ENCODE data around the gene BMI1.
"Not testable (repeated sequence)": the region's sequence is repeated elsewhere in the genome, so short reads cannot be mapped to it uniquely, and the experiment has no call there.

The BMI1 gene

GRCh38 chr10:22340329-22341189, 19.7 kb downstream of the BMI1 start:
- DNase-seq: no peak

DNA sequence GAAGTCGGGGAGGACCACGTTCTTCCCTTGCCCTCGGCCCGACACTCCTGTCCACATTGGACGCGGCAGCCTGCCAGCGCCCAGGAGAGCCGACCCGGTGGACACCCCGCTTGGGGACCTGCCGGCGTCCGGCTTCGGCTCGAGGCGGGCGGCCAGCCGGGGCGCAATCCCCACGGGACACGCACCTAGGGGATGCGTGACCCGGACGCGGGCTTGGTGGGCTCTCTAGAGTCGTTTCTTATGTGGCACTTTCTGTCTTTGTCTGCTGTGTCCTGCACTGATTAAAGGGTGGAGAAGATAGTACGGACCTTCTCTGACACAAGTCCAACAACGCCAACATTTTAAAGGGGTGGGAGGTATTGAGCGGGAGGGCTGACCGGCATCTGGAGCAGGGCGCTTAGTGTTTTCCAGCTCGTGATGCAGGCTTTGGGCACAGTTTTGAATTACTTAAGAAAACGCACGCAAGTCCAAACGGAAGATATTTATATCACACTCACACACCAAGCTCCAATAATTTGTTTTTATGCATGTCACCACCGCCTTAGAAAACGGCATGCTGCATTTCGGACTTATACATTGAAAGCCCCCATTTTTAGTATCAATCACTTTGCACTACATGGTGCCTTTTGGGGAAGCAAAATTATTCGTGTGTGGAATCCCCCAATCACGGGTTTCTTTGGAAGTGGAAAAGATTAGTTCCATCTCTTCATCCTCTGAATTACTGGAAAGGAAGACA, 20.5 kb downstream of the BMI1 start:
- no peak for DNase-seq

DNA sequence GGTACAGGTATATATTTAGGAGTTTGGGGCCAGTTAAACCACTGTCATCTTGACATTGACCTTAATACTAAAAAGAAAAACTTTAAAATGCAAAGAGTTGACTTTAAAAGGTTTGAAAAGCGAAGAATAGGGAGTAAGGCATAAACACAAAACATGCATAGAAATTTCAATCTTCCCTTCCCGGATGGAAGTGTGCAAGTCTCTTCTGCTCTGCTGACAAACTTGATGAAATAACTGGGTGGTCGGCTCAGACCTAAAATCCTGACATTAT, 21.0 kb downstream of the BMI1 start:
- DNase-seq: no peak

DNA sequence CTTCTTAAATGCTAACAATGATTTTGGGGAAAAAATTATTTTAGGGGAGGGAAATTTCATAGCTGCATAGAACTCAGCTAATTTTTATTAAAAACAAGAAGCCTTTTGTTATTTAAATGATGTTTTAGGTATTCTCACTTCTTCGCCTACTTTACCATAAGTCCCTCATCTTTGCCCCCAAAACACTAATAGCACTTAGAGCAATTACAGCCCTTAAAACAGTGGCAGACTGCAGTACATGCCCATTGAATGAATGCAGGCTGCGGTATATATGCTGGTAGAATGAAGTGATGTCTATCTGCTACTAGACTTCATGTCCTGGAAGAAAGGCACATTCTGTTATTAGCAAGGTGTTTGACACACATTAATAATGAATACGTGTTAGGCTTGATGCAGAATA, 21.5 kb downstream of the BMI1 start:
- DNase-seq: no peak

DNA sequence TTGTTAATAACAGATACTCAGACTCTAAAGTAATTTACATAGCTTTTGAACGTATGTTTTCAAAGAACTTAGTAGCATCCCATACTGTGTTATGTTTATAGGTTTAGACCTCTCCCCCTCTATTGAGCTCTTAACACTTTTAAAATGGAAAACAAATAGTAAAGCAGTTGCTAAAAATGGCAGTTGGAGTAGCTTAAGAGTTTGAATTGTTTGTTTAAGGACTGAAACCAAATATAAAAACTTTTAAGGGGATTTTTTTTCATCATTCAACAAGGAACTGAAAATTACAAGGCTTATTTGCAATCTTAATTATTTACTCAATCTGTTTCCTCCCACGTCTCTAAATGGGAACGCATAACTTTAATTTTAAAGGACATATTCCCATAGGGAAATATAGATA, 22.8 kb downstream of the BMI1 start:
- DNase-seq: no peak

DNA sequence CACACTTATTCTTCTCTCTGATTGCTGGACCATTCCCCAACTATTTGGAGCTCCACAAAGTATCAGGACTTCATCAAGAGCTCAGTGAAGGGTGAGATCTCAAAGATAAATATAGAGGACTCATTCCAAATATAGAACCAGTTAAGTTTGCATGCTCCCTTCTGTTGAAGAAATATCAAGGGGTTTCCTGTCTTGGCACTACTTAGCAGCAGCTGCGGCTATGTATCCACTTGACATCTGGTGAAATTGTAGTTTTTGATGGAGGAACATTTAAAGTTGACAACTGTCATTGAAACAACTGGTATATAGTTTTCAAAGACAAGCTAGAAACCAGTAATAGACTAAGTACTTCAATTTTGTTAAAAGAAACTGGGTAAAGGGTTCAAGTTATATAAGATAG, 23.4 kb downstream of the BMI1 start:
- no peak for DNase-seq

DNA sequence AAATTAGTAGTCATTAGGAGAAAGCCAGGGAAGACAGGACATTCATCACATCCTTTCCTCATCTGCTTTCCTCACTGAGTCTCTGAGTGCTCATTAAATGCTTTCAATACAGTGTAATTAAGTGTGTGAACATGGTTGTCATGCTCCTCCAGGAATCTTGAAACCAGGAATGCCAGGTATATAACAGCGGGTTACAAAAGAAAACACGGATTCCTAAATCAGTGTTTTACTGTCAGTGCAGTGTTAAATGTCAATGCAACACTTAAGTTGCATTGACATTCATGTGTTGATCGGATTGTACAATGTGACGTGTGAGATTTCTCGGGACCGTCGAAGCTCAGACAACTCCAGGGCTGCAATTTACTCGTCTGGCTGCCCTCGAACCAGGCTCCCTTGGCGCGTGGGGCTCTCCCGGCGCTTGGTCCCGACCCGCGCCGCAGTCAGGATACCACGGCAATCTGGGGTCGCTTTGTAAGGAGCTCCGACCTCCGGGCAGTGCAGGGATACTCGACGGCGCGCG, 23.9 kb downstream of the BMI1 start:
- DNase-seq: no peak

DNA sequence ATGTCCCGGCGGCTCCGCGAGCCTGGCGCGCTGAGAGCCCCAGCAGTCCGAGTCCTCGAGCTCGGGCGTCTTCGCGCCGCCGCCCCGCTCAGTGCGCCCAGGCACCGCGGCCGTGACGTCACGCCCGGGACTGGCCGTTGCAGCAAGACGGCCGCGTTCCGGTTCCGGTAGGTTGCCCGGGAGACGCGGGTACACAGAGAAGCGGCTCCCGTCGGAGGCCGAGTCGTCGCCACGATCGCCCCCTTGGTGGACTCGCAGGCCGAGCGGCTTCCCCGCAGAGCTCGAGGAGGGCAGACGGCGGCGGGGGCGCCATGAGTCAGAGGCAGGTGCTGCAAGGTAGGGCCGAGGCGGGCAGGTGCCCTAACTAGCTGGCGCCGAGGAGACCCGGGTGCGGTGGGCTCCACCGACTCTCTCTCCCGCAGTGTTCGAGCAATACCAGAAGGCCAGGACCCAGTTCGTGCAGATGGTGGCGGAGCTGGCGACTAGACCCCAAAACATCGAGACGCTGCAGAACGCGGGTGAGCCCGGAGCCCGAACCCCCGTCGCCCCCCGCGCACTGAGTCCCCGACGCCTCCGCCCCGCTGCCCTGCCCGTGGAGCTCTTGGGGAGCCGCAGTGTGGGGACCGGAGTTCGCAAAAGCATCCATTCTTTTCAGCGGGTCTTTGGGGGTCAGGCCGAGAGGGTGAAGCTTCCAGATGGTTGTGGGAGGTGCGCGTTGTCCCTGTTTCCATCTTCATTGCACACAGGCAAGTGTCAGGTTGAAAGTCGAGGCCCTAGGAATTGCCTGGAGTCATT, 24.6 kb downstream of the BMI1 start, which contains the start of gene SPAG6:
TSS of gene SPAG6 (plus strand) at position 196 of the 795 bp plus-strand sequence. CDS start at position 312, 116 bp downstream.
- peak in 1 of 2 experiments; percentile 21 for DNase-seq

- no peak for DNase-seq
These were observed 25.3 kb downstream of the BMI1 start for GRCh38 chr10:22346096-22346661.

GRCh38 chr10:22349755-22350154, 28.9 kb downstream of the BMI1 start:
- no peak for DNase-seq

- no peak for DNase-seq
These were observed 30.3 kb downstream of the BMI1 start for GRCh38 chr10:22351131-22351703.

DNA sequence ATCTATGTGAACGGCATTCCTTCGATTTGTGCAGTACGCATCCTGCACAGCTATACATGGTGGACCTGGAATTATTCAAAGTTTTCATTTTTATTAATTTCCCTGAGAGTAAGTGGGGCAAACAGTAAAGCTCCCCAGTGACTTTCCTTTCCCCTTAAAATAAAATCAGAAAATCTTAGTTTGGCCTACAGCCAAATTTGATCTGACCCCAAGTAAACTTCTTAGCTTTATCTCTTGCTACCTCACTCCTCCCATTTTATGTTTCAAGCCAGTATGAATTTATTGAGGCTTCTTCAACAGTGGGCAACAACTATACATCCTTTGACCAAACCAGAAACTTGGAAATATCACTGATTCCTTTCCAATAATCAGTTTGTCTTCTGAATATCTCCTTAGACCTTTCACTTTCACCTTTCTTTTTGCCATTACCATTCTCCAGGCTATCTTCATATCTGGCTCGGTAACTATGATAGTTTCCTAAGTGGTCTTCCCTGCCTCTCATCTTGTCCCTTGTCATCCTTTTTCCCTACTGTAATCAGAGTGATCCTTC, 35.5 kb downstream of the BMI1 start:
- no peak for DNase-seq

GRCh38 chr10:22357770-22358169, 36.9 kb downstream of the BMI1 start:
- DNase-seq: not testable (repeated sequence)

GRCh38 chr10:22363305-22363704, 42.4 kb downstream of the BMI1 start:
- no peak for DNase-seq

GRCh38 chr10:22364407-22365140, 43.7 kb downstream of the BMI1 start:
- no peak for DNase-seq

DNA sequence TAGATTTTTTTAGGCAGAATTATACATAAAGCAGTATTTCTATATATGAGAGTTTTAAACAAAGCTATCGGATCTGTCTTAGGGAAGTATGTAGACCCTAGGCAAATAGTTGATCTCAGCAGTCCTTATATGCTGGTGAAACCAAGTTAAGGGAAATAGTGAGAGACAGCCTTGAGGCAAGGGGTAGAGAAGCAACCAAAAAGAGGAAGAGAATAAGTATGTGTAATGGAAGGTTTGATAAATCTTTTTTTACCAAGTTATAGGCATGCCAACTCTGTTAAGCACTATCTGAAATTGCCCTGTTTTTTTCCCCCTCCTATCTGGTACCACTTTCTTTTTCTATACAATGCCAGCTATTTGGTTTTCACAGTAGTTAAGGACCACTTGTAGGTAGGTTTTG, 44.3 kb downstream of the BMI1 start:
- DNase-seq: no peak

GRCh38 chr10:22365644-22366434, 44.9 kb downstream of the BMI1 start:
- DNase-seq: no peak

- DNase-seq: no peak
These were observed 45.5 kb downstream of the BMI1 start for GRCh38 chr10:22366435-22366703.

DNA sequence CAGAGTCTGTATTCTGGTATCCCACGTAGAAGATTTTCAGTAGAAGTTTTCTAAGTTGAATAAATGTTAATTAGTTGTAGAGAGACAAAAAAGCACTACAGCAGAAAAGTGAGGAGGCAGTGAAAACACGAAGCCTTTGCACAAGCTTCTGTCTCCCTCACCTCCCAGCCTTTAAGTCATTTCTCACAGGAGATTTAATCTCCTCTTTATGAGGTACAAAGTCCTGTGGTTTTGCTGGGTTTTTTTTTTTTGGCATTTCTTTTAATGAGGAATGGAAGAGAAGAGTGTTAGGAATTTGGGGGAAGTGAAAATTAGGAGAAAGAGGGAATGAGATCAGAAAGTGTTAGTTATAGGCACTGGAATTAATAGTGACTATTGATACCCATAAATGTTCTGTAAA, 45.9 kb downstream of the BMI1 start:
- DNase-seq: no peak

DNA sequence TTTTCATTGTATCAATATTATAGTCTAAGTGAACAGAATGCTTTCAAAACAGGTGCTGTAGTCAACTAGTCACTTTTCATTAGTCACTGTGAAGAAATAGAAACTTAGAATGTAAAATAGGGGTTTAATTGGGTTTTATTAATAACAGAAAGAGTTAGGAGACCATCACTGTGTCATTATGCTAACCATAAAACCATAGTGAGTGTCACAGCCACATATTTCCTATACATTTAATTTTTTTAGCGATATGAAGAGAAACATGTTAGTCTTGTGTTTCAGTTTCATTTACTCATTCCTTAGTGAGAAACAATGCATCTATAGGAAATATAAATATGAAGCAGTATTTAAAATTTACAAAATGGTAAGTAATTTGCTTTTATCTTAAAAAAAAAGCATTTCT, 46.6 kb downstream of the BMI1 start:
- DNase-seq: no peak

DNA sequence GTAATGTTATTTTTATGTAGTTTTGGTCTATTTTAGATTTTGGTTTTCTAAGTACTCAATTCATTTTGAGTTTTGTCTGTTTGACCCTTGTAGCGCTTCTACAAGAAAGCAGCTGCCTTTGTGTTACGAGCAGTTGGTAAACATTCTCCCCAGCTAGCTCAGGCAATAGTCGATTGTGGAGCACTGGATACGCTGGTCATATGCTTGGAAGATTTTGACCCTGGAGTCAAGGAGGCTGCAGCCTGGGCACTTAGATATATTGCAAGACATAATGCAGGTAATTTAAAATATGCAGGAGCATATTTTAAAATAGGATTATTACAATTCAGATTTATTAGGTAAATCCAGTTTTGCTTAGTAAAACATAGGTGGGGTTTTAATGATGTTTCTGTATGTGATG, 47.5 kb downstream of the BMI1 start:
- no peak for DNase-seq
